Upper lobe of left lung (tissue), 6 donors: Measurements from ENCODE around the gene OSBPL3. TPM values are rescaled to one million over a fixed set of nuclear protein-coding genes. Genes with fewer than 3 reads are reported as not detected.

Experiments used
- ATAC-seq, 2 donors: fragments of 200-7000 bp; cut with Tn5 transposase; one replicate each; pipeline ENCODE4 v1.9.1; 2022; ENCODE audit warnings: mild to moderate bottlenecking in 2 of 2, moderate library complexity in 2 of 2; ENCODE audit not compliant: low FRiP score in 2 of 2
- DNase-seq, 2 donors: peaks; one replicate each; pipeline ENCODE4 v3.0.0-alpha.2; 2019 to 2020
- H3K27ac ChIP-seq, 4 donors: fragments of 200-600 bp; sonication (generic); one replicate each; pipeline ENCODE4 v1.5.1; 2016 to 2019
- H3K27me3 ChIP-seq, 4 donors: fragments of 200-600 bp; sonication (generic); one replicate each; pipeline ENCODE4 v1.5.1; 2017 to 2019
- H3K36me3 ChIP-seq, 4 donors: fragments of 200-600 bp; sonication (generic); one replicate each; pipeline ENCODE4 v1.5.1; 2016 to 2019
- H3K4me1 ChIP-seq, 4 donors: fragments of 200-600 bp; sonication (generic); one replicate each; pipeline ENCODE4 v1.5.1; 2018 to 2019
- H3K4me3 ChIP-seq, 4 donors: fragments of 200-600 bp; sonication (generic); one replicate each; pipeline ENCODE4 v1.5.1; 2017 to 2019; ENCODE audit warnings: mild to moderate bottlenecking in 2 of 4, moderate library complexity in 1 of 4
- H3K9me3 ChIP-seq, 4 donors: fragments of 200-600 bp; sonication (generic); one replicate each; pipeline ENCODE4 v1.5.1; 2018 to 2019
- CTCF ChIP-seq, 6 experiments: fragments of 450-650 bp in 4 of 6; fragments of 200-600 bp in 2 of 6; sonication (generic) in 2 of 6; IDR thresholded peaks; one replicate each; pipeline ENCODE4 v1.5.1; 2016 to 2019; ENCODE audit warnings: antibody characterized with exemption in 6 of 6
- EP300 ChIP-seq, 4 donors: sonication (generic); formaldehyde crosslinking; IDR thresholded peaks; one replicate each; pipeline ENCODE4 v1.5.1; 2017; ENCODE audit warnings: antibody characterized with exemption in 4 of 4, control low read depth in 2 of 4
- POLR2A ChIP-seq, 4 donors: fragments of 450-650 bp; IDR thresholded peaks; one replicate each; pipeline ENCODE4 v1.5.1; 2016 to 2017; ENCODE audit warnings: antibody characterized with exemption in 4 of 4, mild to moderate bottlenecking in 2 of 4
- POLR2AphosphoS5 ChIP-seq, 2 donors: sonication (generic); formaldehyde crosslinking; IDR thresholded peaks; one replicate each; pipeline ENCODE4 v1.5.1; 2017; ENCODE audit warnings: antibody characterized with exemption in 2 of 2
- WGBS, 2 donors: methylation state at CpG; one replicate each; pipeline ENCODE4 v1.1.5; 2017 to 2018; 5-methylcytosine and 5-hydroxymethylcytosine counted together
- total RNA-seq, 6 donors: library from RNA; depleted of rRNA in 4 of 6; stranded (reverse); fragments of >200 nt in 4 of 6; gene quantifications; one replicate each; pipeline versions ENCODE4 v1.1.0 to v1.2.1, GENCODE V29; 2016 to 2021
- donor health status: DM: no; HTN: no; CAD: no; lungs with moderate emphysema.
- donor health status: DM: no; HTN: yes; CAD: no; lungs with severe emphysema.

OSBPL3 gene
- total RNA-seq, 6 donors from 2014 or later: 17.5 to 55.5 (median 21.7) TPM

DNA sequence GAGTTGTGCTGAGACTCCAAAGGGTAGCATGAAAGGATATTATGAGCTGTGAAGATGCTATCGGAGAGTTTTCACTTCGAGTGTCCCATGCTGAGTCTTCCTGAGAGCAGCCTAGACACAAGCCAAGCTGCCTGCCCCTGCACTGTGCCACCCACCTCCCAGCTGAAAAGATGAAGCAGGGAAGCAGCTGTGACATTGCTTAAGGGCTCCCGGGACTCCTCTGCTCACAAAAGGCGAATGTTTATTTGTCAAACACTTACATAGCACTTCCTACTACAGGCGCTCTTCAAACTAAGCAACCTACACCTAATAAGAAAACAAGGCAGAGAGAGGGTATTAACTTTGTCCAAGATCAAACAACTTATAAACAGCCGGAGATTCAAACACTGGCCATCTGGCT is 95.6 kb downstream of the OSBPL3 start:
- Histone ChIP-seq H3K36me3 (no peaks in the 10 kb centered on the region), H3K27me3 (no peaks in the 10 kb centered on the region), H3K9me3 (no peaks in the 10 kb centered on the region), H3K4me3 (no peak overlapping the region), H3K27ac (peak overlapping the region in 2 of 4 donors; percentile 42 to 47), H3K4me1 (peaks cover 0 to 25% (median 15%) of the 10 kb centered on the region in 4 donors)
- peak in 1 of 2 donors; percentile 35 for ATAC-seq
- TF ChIP-seq POLR2A (IDR thresholded peaks at IDR 0.05) (no peak), CTCF (IDR thresholded peaks at IDR 0.05) (no peak), EP300 (IDR thresholded peaks at IDR 0.05) (no peak), POLR2AphosphoS5 (IDR thresholded peaks at IDR 0.05) (no peak)
- 45 to 55% methylated on average over 4 to 6 of the region's 6 CpGs for WGBS, 2 donors
- DNase-seq: no peak

DNA sequence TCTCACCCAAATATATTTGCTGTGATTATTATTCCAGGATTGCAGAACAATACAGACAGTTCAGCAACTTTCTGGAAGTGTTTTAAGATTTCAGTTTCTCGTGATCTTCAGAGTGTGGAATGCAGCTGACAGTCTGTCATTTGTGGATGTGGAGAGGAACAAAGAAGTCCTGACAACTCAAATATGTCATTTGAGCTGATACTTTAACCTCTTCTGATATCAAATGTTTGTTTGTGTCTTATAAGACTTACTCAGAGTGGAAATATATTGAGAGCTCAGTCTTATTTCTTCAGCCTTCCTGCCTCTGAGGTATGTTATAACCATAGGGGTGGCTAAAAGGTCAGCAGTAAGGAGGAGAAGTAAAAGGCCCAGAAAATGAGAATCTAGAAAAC is 96.4 kb downstream of the OSBPL3 start:
- Histone ChIP-seq H3K27ac (peak overlapping the region in 1 of 4 donors; percentile 4), H3K36me3 (no peaks in the 10 kb centered on the region), H3K27me3 (no peaks in the 10 kb centered on the region), H3K4me3 (no peak overlapping the region), H3K4me1 (peaks cover 0 to 25% (median 15%) of the 10 kb centered on the region in 4 donors), H3K9me3 (no peaks in the 10 kb centered on the region)
- TF ChIP-seq POLR2AphosphoS5 (IDR thresholded peaks at IDR 0.05) (no peak), POLR2A (IDR thresholded peaks at IDR 0.05) (no peak), EP300 (IDR thresholded peaks at IDR 0.05) (no peak), CTCF (IDR thresholded peaks at IDR 0.05) (no peak)
- WGBS, 2 donors: 69 to 77% methylated on average over 1 of the region's 1 CpG
- ATAC-seq: no peak
- no peak for DNase-seq

DNA sequence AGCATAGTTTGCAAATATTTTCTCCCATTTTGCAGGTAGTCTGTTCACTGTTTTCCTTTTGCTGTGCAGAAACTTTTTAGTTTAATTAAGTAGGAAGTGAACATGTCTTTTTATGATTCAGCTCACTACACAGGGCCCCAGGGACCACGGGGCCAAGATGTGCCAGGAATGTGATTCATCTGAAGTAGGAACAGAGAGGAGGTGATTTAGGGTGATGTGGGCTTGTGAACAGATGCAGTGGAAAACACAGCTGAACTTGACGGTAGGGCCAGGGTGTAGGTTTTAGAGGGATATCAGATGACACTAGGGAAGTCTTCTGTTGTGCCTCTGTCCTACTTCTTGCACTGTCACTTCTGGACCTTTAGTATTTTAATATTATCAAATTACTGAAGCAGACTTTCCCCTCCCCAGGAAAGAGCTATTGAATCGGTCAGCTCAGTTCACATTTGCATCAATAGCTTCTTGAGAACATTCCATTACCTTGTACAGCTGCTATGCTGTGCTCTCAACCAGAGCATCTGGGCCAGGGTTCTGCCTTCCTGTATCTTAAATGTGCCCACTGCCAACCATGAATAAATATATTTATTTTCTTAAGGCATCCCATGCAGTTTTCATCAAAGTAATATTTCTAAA is 96.9 kb downstream of the OSBPL3 start:
- peaks cover 0 to 25% (median 15%) of the 10 kb centered on the region in 4 donors for H3K4me1 ChIP-seq
- TF ChIP-seq EP300 (IDR thresholded peaks at IDR 0.05): no peak
- TF ChIP-seq POLR2A (IDR thresholded peaks at IDR 0.05): no peak
- TF ChIP-seq POLR2AphosphoS5 (IDR thresholded peaks at IDR 0.05): no peak
- ATAC-seq: peak in 1 of 2 donors; percentile 90
- WGBS, 2 donors: 42 to 44% methylated on average over 3 of the region's 3 CpGs
- no peak overlapping the region for H3K4me3 ChIP-seq
- H3K9me3 ChIP-seq: no peaks in the 10 kb centered on the region
- no peaks in the 10 kb centered on the region for H3K36me3 ChIP-seq
- no peak for DNase-seq
- H3K27ac ChIP-seq: peak overlapping the region in 2 of 4 donors; percentile 4 to 19
- H3K27me3 ChIP-seq: no peaks in the 10 kb centered on the region

- DNase-seq: no peak
- TF ChIP-seq CTCF (IDR thresholded peaks at IDR 0.05) (no peak), POLR2AphosphoS5 (IDR thresholded peaks at IDR 0.05) (no peak), EP300 (IDR thresholded peaks at IDR 0.05) (no peak), POLR2A (IDR thresholded peaks at IDR 0.05) (no peak)
- no peak for ATAC-seq
- Histone ChIP-seq H3K27me3 (no peaks in the 10 kb centered on the region), H3K4me1 (peaks cover 0 to 25% (median 16%) of the 10 kb centered on the region in 4 donors), H3K27ac (no peak overlapping the region), H3K4me3 (no peak overlapping the region), H3K36me3 (no peaks in the 10 kb centered on the region), H3K9me3 (no peaks in the 10 kb centered on the region)
- 83 to 88% methylated on average over 4 of the region's 4 CpGs for WGBS, 2 donors
These were observed 98.4 kb downstream of the OSBPL3 start for GRCh38 chr7:24881623-24882022.

GRCh38 chr7:24880886-24881285 is 99.1 kb downstream of the OSBPL3 start:
- H3K4me1 ChIP-seq: peaks cover 0 to 25% (median 16%) of the 10 kb centered on the region in 4 donors
- no peak overlapping the region for H3K27ac ChIP-seq
- DNase-seq (no peak), ATAC-seq (no peak)
- no peak overlapping the region for H3K4me3 ChIP-seq
- no peaks in the 10 kb centered on the region for H3K36me3 ChIP-seq
- no peaks in the 10 kb centered on the region for H3K27me3 ChIP-seq
- TF ChIP-seq POLR2AphosphoS5 (IDR thresholded peaks at IDR 0.05): no peak
- TF ChIP-seq EP300 (IDR thresholded peaks at IDR 0.05): no peak
- TF ChIP-seq CTCF (IDR thresholded peaks at IDR 0.05): no peak
- no peak for TF ChIP-seq POLR2A (IDR thresholded peaks at IDR 0.05)
- no peaks in the 10 kb centered on the region for H3K9me3 ChIP-seq
